Stimulated activated CD4-positive, alpha-beta T cell treated with anti-CD3 and anti-CD28 coated beads, Interleukin-1b, Interleukin-23, amount 100 ng/mL, for 24 hours (primary cell): ENCODE data around the gene IPO11.

Source experiments
- DNase-seq, 4 experiments: peaks; one replicate each; pipeline ENCODE4 v3.0.0-alpha.2; 2020; ENCODE audit warnings: low read depth in 4 of 4, low spot score in 1 of 4

IPO11 gene

GRCh38 chr5:62568800-62569432 is 156.4 kb downstream of the IPO11 start:
- no peak for DNase-seq

- no peak for DNase-seq
These were observed 156.9 kb downstream of the IPO11 start for GRCh38 chr5:62569470-62569869.

DNA sequence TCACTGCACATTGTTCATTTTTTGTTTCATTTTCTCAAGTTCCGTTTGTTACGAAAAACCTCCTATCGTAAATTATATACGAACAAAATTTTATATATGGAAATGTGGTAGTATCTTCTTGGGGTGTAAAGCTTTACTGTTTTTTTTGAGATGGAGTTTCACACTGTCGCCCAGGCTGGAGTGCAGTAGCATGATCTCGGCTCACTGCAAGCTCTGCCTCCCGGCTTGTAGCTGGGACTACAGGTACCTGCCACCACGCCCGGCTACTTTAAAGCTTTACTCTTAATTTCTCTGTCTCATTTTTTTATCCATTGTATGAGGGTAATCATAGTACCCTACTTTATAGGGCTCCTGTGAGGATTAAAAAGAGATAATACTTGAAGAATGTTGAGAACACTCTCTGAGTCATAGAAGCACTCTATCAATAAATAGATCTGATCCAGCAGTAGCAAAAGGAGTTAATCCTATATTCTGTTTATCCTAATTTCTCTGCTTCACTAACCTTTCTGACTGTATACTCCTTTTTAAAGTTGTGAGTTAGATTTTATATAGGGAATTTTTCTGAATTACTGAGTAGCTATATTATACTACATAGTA is 160.5 kb downstream of the IPO11 start:
- DNase-seq = no peak

- DNase-seq = no peak
These were observed 162.0 kb downstream of the IPO11 start for GRCh38 chr5:62574599-62574998.

DNA sequence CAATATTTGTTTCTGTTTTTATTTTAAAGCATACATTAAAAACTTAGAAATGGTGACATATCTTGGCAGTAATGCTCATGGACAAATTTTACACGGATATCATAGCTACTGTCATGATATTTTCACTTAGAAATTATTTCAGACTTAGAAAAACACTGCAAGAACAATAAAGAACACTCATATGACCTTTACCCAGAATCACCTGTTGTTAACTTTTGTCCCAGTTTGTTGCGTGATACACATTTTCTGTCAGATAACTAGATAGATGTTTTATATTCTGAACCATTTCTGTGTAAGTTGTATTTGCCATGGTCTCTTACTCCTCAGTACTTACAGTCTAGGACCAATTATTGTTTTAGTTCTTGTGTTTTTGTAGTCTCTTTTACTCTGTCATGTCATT is 162.5 kb downstream of the IPO11 start:
- no peak for DNase-seq

GRCh38 chr5:62575489-62575888 is 162.9 kb downstream of the IPO11 start:
- no peak for DNase-seq

- no peak for DNase-seq
These were observed 164.1 kb downstream of the IPO11 start for GRCh38 chr5:62576570-62577170.

DNA sequence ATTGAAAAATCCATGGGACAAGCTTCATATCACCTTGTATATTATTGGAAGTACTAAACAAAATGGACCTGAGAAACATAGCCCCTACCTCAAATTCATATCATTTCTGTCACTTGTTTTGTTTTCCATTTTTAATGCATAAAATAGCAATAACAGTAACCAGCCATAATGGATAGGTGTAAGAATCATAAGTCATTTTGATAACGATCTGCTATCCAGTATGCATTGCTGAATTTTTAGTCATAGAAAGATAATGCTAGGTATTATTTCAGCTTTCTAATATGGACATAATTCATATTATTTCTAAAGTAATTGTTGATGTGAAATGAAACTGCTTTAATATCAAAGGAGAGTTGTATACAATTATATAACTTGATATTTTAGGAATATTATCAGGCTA is 164.9 kb downstream of the IPO11 start:
- no peak for DNase-seq

- no peak for DNase-seq
These were observed 166.0 kb downstream of the IPO11 start, which contains the start of gene LRRC70 for GRCh38 chr5:62578540-62578939. LRRC70 (plus strand) TSS chr5:62578819; CDS start chr5:62579439, 620 bp downstream.

- DNase-seq = no peak
These were observed 167.2 kb downstream of the IPO11 start for GRCh38 chr5:62579761-62580160.

GRCh38 chr5:62581836-62582597 is 169.5 kb downstream of the IPO11 start:
- DNase-seq = no peak

DNA sequence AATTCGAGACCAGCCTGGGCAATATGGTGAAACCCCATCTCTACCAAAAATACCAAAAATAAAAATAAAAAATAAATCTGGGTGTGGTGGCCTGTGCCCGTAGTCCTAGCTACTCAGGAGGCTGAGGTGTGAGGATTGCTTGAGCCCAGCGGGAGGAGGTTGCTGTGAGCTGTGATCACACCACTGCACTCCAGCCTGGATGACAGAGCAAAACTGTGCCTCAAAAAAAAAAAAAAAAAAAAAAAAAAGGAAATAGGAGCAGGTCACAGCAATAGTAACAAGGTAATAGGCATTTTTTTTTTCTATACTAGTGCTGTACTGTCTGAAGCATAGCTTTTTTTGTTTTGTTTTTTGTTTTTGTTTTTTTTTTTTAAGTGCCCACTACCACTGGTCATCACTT is 171.8 kb downstream of the IPO11 start:
- DNase-seq = no peak

DNA sequence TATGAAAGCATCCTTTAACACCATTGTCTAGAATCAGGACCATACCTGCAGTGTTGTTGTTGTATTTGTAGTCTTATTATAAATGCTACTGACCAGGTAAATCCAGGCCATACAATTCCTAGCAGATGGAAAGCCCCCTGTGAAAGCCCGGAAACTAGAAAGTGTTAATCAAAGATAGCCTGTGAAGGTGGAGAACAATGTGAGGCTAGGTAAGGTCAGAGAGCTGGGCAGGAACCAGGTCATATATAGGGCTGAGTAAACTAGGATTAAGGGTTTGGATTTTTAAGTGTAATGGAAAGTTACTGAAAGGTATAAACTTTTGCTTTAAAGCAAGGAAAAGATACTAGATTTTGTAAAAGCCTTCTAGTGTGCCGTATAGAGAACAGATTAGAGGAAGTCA is 172.7 kb downstream of the IPO11 start:
- DNase-seq = no peak

DNA sequence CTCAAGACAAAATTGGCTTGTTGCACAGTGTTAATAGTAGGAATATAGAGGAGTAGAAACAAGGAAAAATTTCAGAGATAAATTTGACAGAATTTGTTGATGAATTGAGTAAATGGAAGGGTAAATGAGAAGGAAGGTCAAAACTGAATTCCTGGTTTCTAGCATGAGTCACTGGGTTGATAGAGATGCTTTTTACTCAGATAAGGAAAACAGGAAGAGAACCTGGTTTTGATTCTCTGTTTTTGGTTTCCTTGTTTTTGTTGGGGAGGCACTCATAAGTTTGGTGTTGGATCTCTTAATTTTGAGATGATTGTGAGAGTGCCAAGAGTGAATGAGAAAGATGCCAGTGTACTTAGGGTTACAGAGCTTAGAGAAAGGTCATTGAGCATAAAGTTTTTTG is 173.2 kb downstream of the IPO11 start:
- DNase-seq = no peak

DNA sequence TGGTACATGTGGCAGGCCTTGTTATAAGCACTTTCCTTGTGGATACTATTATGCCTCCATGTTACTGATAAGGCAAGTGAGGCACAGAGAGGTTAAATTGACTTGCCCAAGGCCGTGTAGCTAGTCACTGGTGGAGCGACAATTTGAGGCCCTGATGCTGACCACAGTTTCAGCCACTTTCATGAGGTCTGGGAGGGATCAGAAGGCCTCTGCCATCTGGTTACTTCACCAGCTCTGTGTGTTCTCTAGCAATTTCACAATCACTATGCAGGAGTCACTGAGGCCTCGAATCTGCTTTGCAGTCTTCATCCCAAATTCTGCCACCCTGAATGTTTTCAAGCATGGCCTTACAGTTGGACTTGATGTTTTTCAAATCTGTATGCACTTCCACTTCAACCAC is 175.2 kb downstream of the IPO11 start:
- no peak for DNase-seq

GRCh38 chr5:62588668-62589067 is 176.1 kb downstream of the IPO11 start:
- no peak for DNase-seq

GRCh38 chr5:62589504-62589903 is 176.9 kb downstream of the IPO11 start:
- no peak for DNase-seq

- no peak for DNase-seq
These were observed 177.8 kb downstream of the IPO11 start for GRCh38 chr5:62590387-62590786.

DNA sequence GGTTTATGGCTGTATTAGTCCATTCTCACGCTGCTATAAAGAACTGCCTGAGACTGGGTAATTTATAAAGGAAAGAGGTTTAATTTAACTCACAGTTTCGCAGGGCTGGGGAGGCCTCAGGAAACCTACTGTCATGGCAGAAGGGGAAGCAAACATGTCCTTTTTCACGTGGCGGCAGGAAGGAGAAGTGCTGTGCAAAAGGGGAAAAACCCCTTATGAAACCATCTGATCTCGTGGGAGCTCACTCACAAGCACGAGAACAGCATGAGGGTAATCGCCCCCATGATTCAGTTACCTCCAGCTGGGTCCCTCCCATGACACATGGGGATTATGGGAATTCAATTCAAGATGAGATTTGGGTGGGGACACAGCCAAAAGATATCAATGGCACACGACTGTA is 180.0 kb downstream of the IPO11 start:
- DNase-seq = no peak

GRCh38 chr5:62593331-62593730 is 180.8 kb downstream of the IPO11 start:
- no peak for DNase-seq

GRCh38 chr5:62594364-62594984 is 181.9 kb downstream of the IPO11 start:
- no peak for DNase-seq

DNA sequence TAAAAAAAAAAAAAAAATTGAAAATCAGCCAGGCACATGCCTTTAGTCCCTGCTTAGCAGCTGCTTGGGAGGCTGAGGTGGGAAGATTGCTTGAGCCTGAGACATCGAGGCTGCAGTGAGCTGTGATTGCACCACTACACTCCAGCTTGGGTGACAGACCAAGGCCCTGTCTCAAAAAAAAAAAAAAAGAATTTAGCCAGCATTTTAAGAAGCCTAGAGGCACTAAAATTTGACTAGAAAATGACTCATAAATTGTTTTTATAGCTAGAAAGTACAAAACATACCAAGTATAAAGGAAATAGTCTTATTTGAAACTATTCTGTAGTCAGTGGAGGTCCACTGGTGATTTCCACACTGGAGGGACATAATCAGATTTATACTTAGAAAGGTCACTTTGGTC is 183.5 kb downstream of the IPO11 start:
- DNase-seq = no peak
